HG02678 (cell line): ENCODE data around the gene RASSF6.
A peak's percentile ranks its signal among the peaks of the same experiment; 100 is the strongest.
"Not testable (repeated sequence)": the region's sequence is repeated elsewhere in the genome, so short reads cannot be mapped to it uniquely, and the experiment has no call there.

ENCODE experiments used
- ATAC-seq: cut with Tn5 transposase; IDR thresholded peaks from one replicate; pipeline ENCODE4 v1.9.1; 2021; ENCODE audit warnings: mild to moderate bottlenecking, moderate library complexity; ENCODE audit not compliant: unreplicated experiment

RASSF6 gene

GRCh38 chr4:73620115-73620792 is at the start of gene RASSF6:
Gene RASSF6, minus strand, starts transcription at chr4:73620436. Its CDS starts 8,641 bp downstream, at chr4:73611795.
- peak; percentile 90 for ATAC-seq

- ATAC-seq: no peak
Observed at GRCh38 chr4:73669410-73670183, 49.4 kb upstream of the RASSF6 start.

- no peak for ATAC-seq
Observed at GRCh38 chr4:73668782-73669201, 48.6 kb upstream of the RASSF6 start.

DNA sequence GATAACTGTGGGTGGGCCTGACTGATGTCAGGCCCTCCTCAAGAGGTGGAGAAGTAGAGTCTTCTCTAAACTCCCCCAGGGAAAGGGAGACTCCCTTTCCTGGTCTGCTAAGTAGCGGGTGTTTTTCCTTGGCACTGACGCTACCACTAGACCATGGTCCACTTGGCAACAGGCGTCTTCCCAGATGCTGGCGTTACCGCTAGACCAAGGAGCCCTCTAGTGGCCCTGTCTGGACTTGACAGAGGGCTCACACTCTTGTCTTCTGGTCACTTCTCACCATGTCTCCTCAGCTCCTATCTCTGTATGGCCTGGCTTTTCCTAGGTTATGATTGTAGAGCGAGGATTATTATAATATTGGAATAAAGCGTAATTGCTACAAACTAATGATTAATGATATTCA is 45.7 kb upstream of the RASSF6 start:
- not testable (repeated sequence) for ATAC-seq

DNA sequence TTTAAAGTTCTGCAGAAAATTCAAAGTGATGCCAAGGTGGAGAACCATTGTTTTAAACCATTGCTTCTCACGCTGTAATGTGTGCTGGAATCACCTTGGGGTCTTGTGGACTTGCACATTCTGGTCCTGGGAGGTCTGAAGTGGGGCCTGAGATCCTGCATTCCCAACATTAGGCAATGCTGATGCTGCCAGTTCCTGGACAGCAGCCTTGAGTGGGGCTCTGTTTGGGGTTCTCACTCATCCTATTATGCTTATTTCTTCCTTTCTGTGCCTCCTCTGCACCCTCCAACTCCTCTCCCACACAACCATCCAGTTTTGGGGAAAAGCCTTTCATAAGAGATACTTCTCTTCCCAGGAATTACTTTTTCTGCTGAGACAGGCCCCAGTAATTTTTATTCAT is 44.2 kb upstream of the RASSF6 start:
- no peak for ATAC-seq

DNA sequence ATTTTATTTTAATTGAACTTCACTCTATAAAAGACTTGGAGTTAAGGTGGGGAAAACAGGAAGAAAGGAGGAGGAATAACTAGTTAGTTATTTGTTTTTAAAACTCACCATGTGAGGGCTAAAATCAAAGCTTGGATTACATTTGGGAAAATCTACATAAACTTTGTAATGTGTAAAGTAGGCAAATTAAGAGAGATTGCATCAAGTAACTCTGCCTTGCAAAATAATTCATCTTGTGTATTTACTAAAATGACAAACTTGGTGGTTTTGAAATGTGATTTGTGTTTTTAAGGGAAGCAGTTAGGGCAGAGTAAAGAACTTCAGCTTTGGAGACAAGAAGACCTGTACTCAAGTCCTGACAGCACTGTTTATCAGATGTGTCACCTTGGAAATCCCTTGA is 43.3 kb upstream of the RASSF6 start:
- no peak for ATAC-seq

DNA sequence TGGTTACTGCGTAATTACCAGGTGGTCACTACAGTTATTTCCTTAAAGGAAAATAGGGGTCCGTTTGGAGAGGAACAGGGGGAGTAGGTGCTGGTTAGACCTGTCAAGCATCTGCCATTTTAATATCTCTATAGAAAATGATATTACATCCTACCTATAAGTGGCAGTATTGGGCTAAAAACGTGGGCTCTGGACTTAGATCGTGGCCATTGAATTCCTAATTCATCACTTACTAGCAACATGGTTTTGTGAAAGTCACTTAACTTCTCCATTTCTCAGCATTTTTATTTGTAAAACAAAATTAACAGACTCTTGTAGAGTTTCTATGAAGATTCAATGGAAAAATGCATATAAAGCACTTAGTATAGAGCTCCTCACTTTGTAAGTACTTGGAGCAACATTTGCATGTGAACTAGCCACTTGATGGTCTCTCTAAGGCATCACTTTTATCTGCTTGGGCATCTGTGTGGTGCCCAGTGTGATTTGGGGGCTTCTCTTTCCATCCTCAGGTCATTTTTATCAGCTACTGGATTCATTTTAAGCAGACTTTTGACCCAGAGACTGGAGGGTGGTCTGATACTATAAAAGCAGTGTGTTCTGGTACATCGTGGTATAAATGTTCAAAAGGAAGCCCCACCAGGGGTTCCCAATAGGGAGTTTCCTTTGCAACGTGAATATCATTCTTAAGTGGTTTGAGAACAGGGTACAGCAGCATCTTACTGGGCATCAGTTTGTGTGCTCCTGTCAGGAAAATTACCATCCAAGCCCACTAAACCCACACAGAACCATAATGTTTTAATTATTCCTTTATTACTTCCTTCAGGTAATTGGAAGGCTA is 42.7 kb upstream of the RASSF6 start:
- peak; percentile 70 for ATAC-seq

DNA sequence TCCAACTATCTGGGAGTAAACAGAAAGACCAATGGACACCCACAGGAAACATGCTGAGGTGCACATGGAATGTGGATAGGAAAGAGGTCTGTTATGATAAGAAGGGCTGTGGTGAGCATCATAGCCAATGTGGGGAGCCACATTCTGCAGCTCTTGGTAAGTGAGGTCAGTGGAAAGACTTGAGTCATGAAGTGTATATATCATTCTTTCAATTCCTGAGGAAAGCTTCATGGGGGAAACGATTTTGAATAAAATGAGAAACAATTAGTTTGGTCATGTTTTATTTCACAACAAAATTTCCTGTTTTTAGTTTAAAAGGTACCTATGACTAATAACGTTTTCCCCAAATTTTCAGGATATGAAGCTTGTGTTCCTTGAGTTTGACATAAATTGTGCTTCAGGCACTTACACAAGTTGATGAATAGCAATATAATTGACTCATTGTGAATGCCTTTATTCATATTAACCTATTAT is 41.4 kb upstream of the RASSF6 start:
- ATAC-seq: no peak

DNA sequence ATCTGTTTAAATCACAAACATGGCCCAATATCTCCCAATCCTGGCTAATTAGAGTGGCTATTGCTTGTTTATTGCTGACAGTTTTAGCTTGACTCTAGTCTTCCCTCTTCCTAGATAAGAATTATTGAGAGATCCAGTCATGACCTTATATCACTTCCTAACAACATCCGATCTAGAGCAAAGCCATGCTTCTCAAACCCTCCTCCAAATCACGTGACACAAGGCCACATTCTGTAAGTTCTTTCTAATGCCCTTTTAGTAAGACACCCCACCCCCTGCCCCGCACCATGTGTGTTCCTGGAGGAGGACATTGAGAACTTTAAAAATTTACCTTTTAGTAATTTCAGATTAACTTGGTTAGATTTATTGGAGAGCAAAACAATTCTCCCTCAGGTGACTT is 40.6 kb upstream of the RASSF6 start:
- no peak for ATAC-seq

GRCh38 chr4:73653695-73654106 is 33.5 kb upstream of the RASSF6 start:
- peak; percentile 85 for ATAC-seq

- no peak for ATAC-seq
Observed at GRCh38 chr4:73650250-73650649, 30.0 kb upstream of the RASSF6 start.

DNA sequence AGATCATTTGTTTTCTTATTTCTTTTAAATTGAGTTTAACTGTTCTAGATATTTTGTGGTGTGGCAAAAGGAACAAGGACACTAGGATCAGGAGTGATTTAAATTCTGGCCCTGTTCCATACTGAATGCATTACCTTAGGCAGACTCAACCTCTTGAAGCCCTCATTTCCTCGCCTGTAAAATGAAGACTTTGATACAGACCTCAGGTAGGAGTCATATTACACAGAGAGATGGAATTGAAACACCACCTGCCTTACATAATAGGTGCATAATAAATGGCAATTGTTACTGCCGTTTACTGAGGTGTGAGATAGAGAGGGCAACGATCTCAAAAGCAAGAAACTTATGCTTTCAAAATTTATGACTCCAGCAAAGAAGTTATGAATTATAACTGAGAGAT is 28.2 kb upstream of the RASSF6 start:
- ATAC-seq: no peak

DNA sequence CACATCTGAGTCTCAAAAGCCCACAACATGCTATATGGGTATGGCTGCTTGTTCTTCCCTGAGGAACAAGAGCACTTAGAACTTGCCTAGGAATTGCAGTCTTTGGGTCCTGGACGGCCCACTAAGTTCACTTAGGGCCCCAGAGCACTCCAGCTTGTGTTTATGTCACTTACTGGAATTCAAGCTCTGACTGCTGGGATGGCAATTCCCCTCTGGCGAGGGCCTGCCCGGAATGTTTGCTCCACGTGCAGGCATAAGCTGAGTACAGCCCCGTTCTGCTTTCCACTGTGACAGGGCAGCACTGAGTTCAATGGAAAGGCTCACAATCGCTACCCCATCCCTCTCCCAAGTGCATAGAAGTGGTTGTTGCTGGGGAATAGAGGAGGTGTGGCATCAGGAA is 25.9 kb upstream of the RASSF6 start:
- no peak for ATAC-seq

DNA sequence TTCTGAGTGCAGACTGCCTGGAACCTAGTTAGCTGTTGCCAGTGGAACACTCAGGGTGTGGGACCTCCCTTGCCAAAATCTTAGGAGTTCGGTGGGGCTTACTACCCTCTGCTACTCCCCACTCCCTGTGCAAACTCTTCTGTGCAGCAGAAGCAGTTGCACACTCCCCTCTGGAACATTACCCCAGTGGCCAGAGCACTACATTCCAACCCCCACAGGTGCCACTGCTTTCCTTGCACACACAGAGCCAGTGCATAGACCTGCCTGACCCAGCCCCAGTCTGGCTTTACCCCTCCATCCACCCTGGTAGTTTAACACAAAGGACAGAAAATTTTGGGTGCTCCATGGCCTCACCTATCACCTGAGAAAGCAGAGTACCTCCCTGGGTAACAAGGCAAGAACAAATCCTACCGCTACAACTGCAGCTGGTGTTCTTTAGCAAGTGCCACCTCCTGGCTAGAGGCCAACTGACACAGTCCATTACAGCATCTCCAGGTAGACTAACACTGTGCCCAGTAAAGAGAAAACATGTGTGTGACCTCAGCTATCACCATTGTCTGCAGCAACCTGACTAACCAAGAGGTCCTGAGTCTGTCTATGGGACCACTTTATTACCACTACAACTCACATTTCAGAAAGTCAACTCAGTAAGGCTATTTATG is 11.5 kb upstream of the RASSF6 start:
- no peak for ATAC-seq

DNA sequence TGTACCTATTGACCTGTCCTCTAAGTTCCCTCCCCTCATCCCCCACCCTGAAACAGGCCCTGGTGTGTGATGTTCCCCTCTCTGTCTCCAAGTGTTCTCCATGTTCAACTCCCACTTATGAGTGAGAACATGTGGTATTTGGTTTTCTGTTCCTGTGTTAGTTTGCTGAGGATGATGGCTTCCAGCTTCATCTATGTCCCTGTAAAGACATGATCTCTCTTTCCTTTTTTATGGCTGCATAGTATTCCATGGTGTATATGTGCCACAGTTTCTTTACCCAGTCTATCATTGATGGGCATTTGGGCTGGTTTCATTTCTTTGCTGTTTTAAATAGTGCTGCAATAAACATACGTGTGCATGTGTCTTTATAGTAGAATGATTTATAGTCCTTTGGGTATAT is 8.6 kb upstream of the RASSF6 start:
- ATAC-seq: not testable (repeated sequence)

- no peak for ATAC-seq
Observed at GRCh38 chr4:73621357-73621756, 1.1 kb upstream of the RASSF6 start.

- ATAC-seq: no peak
Observed at GRCh38 chr4:73619346-73619745, 890 bp downstream of the RASSF6 start.

GRCh38 chr4:73617256-73617655 is 3.0 kb downstream of the RASSF6 start:
- ATAC-seq: no peak

- no peak for ATAC-seq
Observed at GRCh38 chr4:73615613-73616012, 4.6 kb downstream of the RASSF6 start.

- ATAC-seq: no peak
Observed at GRCh38 chr4:73614311-73614867, 5.8 kb downstream of the RASSF6 start.

- no peak for ATAC-seq
Observed at GRCh38 chr4:73613130-73613529, 7.1 kb downstream of the RASSF6 start.
